OCI-LY3 (cell line): Measurements from ENCODE around the gene ACYP2.

ENCODE experiments used
- H2AFZ ChIP-seq: fragments of 200-600, 300-600 bp; shearing (Covaris generic); 2 replicates; pipeline ENCODE4 v1.6.0; 2014; ENCODE audit warnings: antibody characterized with exemption, low read depth, low read length
- H3K27ac ChIP-seq: fragments of 200-600, 300-600 bp; sonication (generic); 2 replicates; pipeline ENCODE4 v1.5.1; 2014; ENCODE audit warnings: mild to moderate bottlenecking, low read length, moderate library complexity, mixed read lengths
- H3K27me3 ChIP-seq: fragments of 200-600, 300-600 bp; sonication (generic); 2 replicates; pipeline ENCODE4 v1.6.1; 2014; ENCODE audit warnings: low read depth, low read length, mixed read lengths
- H3K36me3 ChIP-seq: fragments of 200-600, 300-600 bp; sonication (generic); replicated peaks from 2 replicates; pipeline ENCODE3; 2014; ENCODE audit warnings: low read depth, low read length, mixed read lengths
- H3K4me1 ChIP-seq: fragments of 300-600, 200-600 bp; sonication (generic); 2 replicates; pipeline ENCODE4 v1.6.1; 2014; ENCODE audit warnings: low read length, mixed read lengths
- H3K4me2 ChIP-seq: fragments of 200-600, 300-600 bp; sonication (generic); 2 replicates; pipeline ENCODE4 v1.6.1; 2014; ENCODE audit warnings: low read length, mixed read lengths
- H3K4me3 ChIP-seq: fragments of 300-600, 200-600 bp; sonication (generic); 2 replicates; pipeline ENCODE4 v1.5.1; 2014; ENCODE audit warnings: antibody characterized with exemption, mild to moderate bottlenecking, low read length, moderate library complexity
- H3K79me2 ChIP-seq: fragments of 300-600, 200-600 bp; shearing (Covaris generic); 2 replicates; pipeline ENCODE4 v1.6.1; 2014; ENCODE audit warnings: mild to moderate bottlenecking, low read length, mixed read lengths
- H3K9ac ChIP-seq: fragments of 300-600, 200-600 bp; shearing (Covaris generic); 2 replicates; pipeline ENCODE4 v1.6.0; 2014; ENCODE audit warnings: mild to moderate bottlenecking, low read length, moderate library complexity
- H3K9me3 ChIP-seq: fragments of 200-600, 300-600 bp; shearing (Covaris generic); 2 replicates; pipeline ENCODE4 v1.6.1; 2014; ENCODE audit warnings: low read length, mixed read lengths; ENCODE audit not compliant: insufficient read depth
- H4K20me1 ChIP-seq: fragments of 200-600, 300-600 bp; sonication (generic); 2 replicates; pipeline ENCODE4 v1.6.1; 2016; ENCODE audit warnings: low read length, mixed read lengths; ENCODE audit not compliant: insufficient read depth
- EZH2phosphoT487 ChIP-seq: fragments of 200-600 bp; shearing (Covaris generic); IDR thresholded peaks from 2 replicates; pipeline ENCODE4 v1.6.1; 2018; ENCODE audit warnings: antibody characterized with exemption, mixed run types, low read depth
- TF ChIP-seq, protein P1 (sequence below): fragments of 200-600, 300-600 bp; sonication (generic); IDR thresholded peaks from 2 replicates; pipeline ENCODE4 v1.5.1; 2014; ENCODE audit warnings: antibody characterized with exemption, low read length, low read depth

The ACYP2 gene

DNA sequence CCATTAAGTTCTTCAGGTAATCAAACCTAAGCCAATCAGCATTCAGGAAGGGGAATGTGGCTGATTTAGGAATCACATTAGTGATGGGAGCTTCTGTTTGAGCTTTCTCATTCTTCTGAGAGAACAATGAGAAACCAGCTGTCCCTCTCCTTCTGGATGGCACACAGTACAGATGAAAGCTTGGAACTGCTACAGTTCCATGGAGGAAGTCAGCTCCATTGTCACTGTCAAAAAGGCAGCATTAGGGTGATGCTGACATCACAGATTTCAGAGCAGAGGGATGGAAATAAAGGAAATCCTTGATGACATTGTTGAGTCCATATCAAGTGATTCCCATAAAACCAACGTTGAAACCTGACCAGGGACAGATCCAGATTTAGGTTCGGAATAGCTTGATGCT is 36.1 kb upstream of the ACYP2 start:
- no peaks in the 10 kb centered on the region for H3K79me2 ChIP-seq
- no peaks in the 10 kb centered on the region for H3K36me3 ChIP-seq
- H3K27me3 ChIP-seq, result no peaks in the 10 kb centered on the region
- no peak overlapping the region for H3K9ac ChIP-seq
- no peak overlapping the region for H3K4me3 ChIP-seq
- H3K9me3 ChIP-seq, result no peaks in the 10 kb centered on the region
- no peak overlapping the region for H3K27ac ChIP-seq
- no peak overlapping the region for H2AFZ ChIP-seq
- TF ChIP-seq, protein P1, sequence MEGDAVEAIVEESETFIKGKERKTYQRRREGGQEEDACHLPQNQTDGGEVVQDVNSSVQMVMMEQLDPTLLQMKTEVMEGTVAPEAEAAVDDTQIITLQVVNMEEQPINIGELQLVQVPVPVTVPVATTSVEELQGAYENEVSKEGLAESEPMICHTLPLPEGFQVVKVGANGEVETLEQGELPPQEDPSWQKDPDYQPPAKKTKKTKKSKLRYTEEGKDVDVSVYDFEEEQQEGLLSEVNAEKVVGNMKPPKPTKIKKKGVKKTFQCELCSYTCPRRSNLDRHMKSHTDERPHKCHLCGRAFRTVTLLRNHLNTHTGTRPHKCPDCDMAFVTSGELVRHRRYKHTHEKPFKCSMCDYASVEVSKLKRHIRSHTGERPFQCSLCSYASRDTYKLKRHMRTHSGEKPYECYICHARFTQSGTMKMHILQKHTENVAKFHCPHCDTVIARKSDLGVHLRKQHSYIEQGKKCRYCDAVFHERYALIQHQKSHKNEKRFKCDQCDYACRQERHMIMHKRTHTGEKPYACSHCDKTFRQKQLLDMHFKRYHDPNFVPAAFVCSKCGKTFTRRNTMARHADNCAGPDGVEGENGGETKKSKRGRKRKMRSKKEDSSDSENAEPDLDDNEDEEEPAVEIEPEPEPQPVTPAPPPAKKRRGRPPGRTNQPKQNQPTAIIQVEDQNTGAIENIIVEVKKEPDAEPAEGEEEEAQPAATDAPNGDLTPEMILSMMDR, result no peak
- no peak for TF ChIP-seq EZH2phosphoT487
- H4K20me1 ChIP-seq, result no peaks in the 10 kb centered on the region
- H3K4me1 ChIP-seq, result peaks cover 12% of the 10 kb centered on the region
- H3K4me2 ChIP-seq, result no peak overlapping the region

DNA sequence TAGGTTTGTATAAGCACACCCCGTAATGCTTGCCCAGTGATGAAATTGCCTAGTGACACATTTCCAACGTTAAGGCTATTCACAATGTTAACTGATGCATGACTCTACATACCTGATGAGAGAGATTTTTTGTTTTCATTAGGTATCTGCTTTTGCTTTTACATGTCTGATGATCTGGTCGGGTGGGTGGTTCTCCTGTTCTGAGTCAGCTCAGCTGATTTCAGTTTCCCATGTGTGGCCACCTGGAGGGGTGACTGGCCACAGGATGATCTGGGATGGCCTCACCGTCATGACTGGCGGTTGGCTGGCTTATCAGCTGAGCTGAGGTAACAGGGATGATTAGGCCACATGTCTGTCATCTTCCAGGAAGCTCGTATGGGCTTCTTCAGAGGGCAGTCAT is 33.8 kb upstream of the ACYP2 start:
- TF ChIP-seq EZH2phosphoT487, result no peak
- TF ChIP-seq, protein P1, result no peak
- Histone ChIP-seq H4K20me1 (no peaks in the 10 kb centered on the region), H3K4me2 (peak overlapping the region; percentile 35), H3K79me2 (no peaks in the 10 kb centered on the region), H3K27ac (no peak overlapping the region), H3K9ac (no peak overlapping the region), H3K4me1 (peaks cover 23% of the 10 kb centered on the region), H3K36me3 (no peaks in the 10 kb centered on the region), H2AFZ (no peak overlapping the region), H3K4me3 (peak overlapping the region; percentile 0; the same call in 1 of the 2 replicates), H3K9me3 (no peaks in the 10 kb centered on the region), H3K27me3 (no peaks in the 10 kb centered on the region)

DNA sequence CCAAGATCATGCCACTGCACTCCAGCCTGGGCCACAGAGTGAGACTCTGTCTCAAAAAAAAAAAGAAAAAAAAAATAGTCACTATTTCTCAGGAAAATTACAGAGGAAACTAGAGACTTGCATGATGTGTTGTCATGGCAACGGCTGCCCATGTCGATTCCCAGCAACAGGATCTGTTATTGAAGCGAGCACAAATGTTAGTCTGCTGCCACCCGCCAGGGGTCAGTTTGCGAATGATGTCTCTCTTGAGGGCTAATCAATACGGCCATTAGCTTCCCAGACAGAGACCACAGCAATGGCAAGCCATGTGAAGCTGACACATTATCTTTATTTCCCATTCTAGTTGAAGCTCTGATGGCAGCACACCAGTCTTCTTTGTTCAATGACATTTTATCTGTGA is 32.4 kb upstream of the ACYP2 start:
- Histone ChIP-seq H3K4me3 (no peak overlapping the region), H3K9ac (no peak overlapping the region), H3K79me2 (no peaks in the 10 kb centered on the region), H3K9me3 (no peaks in the 10 kb centered on the region), H3K4me1 (peaks cover 23% of the 10 kb centered on the region), H3K4me2 (no peak overlapping the region), H4K20me1 (no peaks in the 10 kb centered on the region), H2AFZ (no peak overlapping the region), H3K36me3 (no peaks in the 10 kb centered on the region), H3K27ac (no peak overlapping the region), H3K27me3 (no peaks in the 10 kb centered on the region)
- TF ChIP-seq EZH2phosphoT487, result no peak
- TF ChIP-seq, protein P1, result no peak

DNA sequence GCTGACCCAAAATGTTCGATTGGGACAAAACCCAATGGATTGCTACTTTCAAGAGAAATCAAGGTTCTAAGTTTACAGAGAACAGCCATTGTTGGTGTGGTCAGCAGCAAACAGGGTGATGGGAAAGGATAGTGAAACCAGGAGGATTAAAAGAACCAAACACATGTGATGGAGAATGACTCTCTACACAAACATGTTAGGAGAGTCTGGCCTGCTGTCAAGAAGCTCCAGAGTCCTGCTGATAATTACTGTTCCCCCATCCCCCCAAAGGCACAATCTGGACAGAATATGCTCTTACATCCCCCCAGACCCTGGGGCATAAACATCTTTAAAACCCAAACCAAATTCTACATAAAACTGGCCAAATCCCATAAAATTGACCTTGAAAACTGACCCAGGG is 32.0 kb upstream of the ACYP2 start:
- no peak for TF ChIP-seq EZH2phosphoT487
- TF ChIP-seq, protein P1, result no peak
- Histone ChIP-seq H3K79me2 (no peaks in the 10 kb centered on the region), H3K4me2 (no peak overlapping the region)

More for the DNA sequence above, 32.0 kb upstream of the ACYP2 start:
- no peaks in the 10 kb centered on the region for H3K27me3 ChIP-seq
- H3K27ac ChIP-seq, result no peak overlapping the region
- H3K4me3 ChIP-seq, result no peak overlapping the region
- peaks cover 23% of the 10 kb centered on the region for H3K4me1 ChIP-seq
- H2AFZ ChIP-seq, result no peak overlapping the region
- H4K20me1 ChIP-seq, result no peaks in the 10 kb centered on the region
- H3K36me3 ChIP-seq, result no peaks in the 10 kb centered on the region
- H3K9ac ChIP-seq, result no peak overlapping the region
- H3K9me3 ChIP-seq, result no peaks in the 10 kb centered on the region
